Esophagus muscularis mucosa (tissue), 4 donors: Measurements from ENCODE around the gene PPP4R4.

ENCODE experiments used
- CTCF ChIP-seq, 3 experiments: fragments of 200-600 bp in 2 of 3; fragments of 450-650 bp in 1 of 3; sonication (generic) in 2 of 3; IDR thresholded peaks; one replicate each; pipeline ENCODE4 v1.5.1; 2017 to 2019; ENCODE audit warnings: antibody characterized with exemption in 3 of 3, mild to moderate bottlenecking in 2 of 3, moderate library complexity in 1 of 3
- EP300 ChIP-seq: sonication (generic); formaldehyde crosslinking; IDR thresholded peaks from one replicate; pipeline ENCODE4 v1.6.1; 2017; ENCODE audit warnings: antibody characterized with exemption
- POLR2A ChIP-seq: fragments of 450-650 bp; IDR thresholded peaks from one replicate; pipeline ENCODE4 v1.6.1; 2017; ENCODE audit warnings: antibody characterized with exemption, moderate library complexity, mild to moderate bottlenecking, low read depth
- POLR2AphosphoS5 ChIP-seq, 2 donors: sonication (generic); formaldehyde crosslinking; IDR thresholded peaks; one replicate each; pipeline ENCODE4 v1.6.1; 2017; ENCODE audit warnings: antibody characterized with exemption in 2 of 2

- no peak for TF ChIP-seq CTCF (IDR thresholded peaks at IDR 0.05)
- no peak for TF ChIP-seq POLR2AphosphoS5 (IDR thresholded peaks at IDR 0.05)
- TF ChIP-seq POLR2A, result no peak
- no peak for TF ChIP-seq EP300
Observed at GRCh38 chr14:94269156-94269555, 95.0 kb downstream of the PPP4R4 start.
